GM06990 (cell line): ENCODE data around the gene PVR.

Source experiments
- DNase-seq: peaks from one replicate; pipeline ENCODE4 v3.0.0-alpha.2; 2011; ENCODE audit not compliant: insufficient read length; ENCODE audit errors: extremely low read depth
- H3K27me3 ChIP-seq: replicated peaks from 2 replicates; pipeline ENCODE4 v1.6.0; 2011; ENCODE audit warnings: low read length; ENCODE audit not compliant: control insufficient read depth, insufficient read depth
- H3K36me3 ChIP-seq: 2 replicates; pipeline ENCODE4 v1.5.1; 2011; ENCODE audit warnings: low read length; ENCODE audit not compliant: control insufficient read depth, insufficient read depth
- H3K4me3 ChIP-seq: replicated peaks from 2 replicates; pipeline ENCODE4 v1.5.1; 2011; ENCODE audit warnings: low read depth, mild to moderate bottlenecking, control low read depth, low read length
- CTCF ChIP-seq: IDR thresholded peaks from 2 replicates; pipeline ENCODE4 v1.5.1; 2011; ENCODE audit warnings: low read length, control low read depth, mild to moderate bottlenecking, inconsistent platforms; ENCODE audit not compliant: insufficient read depth, poor library complexity, severe bottlenecking

The PVR gene

GRCh38 chr19:44673510-44673909, 29.8 kb downstream of the PVR start:
- no peak for DNase-seq

GRCh38 chr19:44675521-44675920, 31.8 kb downstream of the PVR start:
- H3K36me3 ChIP-seq: no peaks in the 10 kb centered on the region
- TF ChIP-seq CTCF: no peak
- no peak overlapping the region for H3K4me3 ChIP-seq
- H3K27me3 ChIP-seq: no peaks in the 10 kb centered on the region
- no peak for DNase-seq

More at GRCh38 chr19:44673510-44673909, 29.8 kb downstream of the PVR start:
- Histone ChIP-seq H3K36me3 (no peaks in the 10 kb centered on the region), H3K27me3 (no peaks in the 10 kb centered on the region), H3K4me3 (no peak overlapping the region)
- TF ChIP-seq CTCF: no peak

GRCh38 chr19:44677019-44677811, 33.5 kb downstream of the PVR start:
- Histone ChIP-seq H3K27me3 (no peaks in the 10 kb centered on the region), H3K36me3 (no peaks in the 10 kb centered on the region), H3K4me3 (no peak overlapping the region)
- TF ChIP-seq CTCF: no peak
- no peak for DNase-seq

- no peak for TF ChIP-seq CTCF
- no peaks in the 10 kb centered on the region for H3K27me3 ChIP-seq
- no peaks in the 10 kb centered on the region for H3K36me3 ChIP-seq
- H3K4me3 ChIP-seq: no peak overlapping the region
- DNase-seq: no peak
Observed at GRCh38 chr19:44680536-44680935, 36.8 kb downstream of the PVR start.

- no peak for TF ChIP-seq CTCF
- no peak for DNase-seq
- Histone ChIP-seq H3K27me3 (no peaks in the 10 kb centered on the region), H3K4me3 (no peak overlapping the region), H3K36me3 (no peaks in the 10 kb centered on the region)
Observed at GRCh38 chr19:44681992-44682790, 38.5 kb downstream of the PVR start.
